Adipose tissue (tissue), 3 donors: ENCODE results near the gene CENPE. TPM values are rescaled to one million over a fixed set of nuclear protein-coding genes. Genes with fewer than 3 reads are reported as not detected.

Experiments used
- H3K27ac ChIP-seq: one replicate; pipeline ENCODE4 v1.5.1; 2013; ENCODE audit warnings: low read depth, low read length
- WGBS, 3 donors: extraction: QIAGEN DNeasy Blood & Tissue Kit; methylation state at CpG; one replicate each; pipeline ENCODE4 v1.1.7; 2013; 5-methylcytosine and 5-hydroxymethylcytosine counted together
- polyA plus RNA-seq, 3 donors: library from polyadenylated mRNA; stranded (reverse); fragments of 200-250 nt; gene quantifications; one replicate each; pipeline ENCODE4 v1.2.3, GENCODE V29; 2013
- donor health status: healthy with polysubstance abuse.
- donor health status: Bipolar disorder and iron deficiency.
- donor health status: healthy.

CENPE gene
- polyA plus RNA-seq, 3 donors = 0.10 to 0.45 (median 0.16) TPM

DNA sequence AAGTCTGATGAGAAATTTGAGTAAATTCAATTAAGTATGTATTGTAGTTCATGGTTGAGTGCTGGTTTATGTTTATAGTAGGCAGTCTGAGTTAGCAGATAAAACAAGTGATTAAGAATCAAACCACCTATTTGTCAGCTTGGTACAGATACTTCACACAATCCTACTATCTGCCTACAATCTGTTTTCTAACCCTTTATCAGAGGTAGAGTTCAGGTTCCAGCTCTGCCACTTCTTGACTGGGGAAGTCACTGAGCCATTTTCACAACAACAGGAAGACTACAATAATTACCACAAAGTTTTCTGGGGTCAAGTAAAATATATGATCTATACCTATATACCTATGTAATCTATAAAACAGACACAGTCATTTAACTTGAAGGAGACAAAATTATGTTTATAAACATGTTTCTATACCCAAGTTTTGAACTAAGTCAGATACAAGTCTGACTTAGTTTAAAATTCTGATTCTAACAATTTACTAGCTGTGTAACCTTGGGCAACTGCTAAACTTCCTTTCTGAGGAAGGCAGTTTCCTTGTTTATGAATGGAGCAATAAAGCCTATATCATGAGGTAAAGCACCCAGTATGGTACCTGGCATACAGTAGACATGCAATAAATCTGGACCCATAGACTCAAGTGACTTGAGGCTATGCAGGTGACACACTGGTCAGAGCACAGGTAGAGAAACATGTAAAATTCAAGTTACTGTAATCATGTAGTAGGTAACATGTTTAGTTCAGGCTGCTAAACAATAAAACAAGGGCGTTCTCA, 61.3 kb downstream of the CENPE start:
- 43 to 100% (median 43%) methylated on average over 1 of the region's 1 CpG for WGBS, 3 donors
- no peak overlapping the region for H3K27ac ChIP-seq

DNA sequence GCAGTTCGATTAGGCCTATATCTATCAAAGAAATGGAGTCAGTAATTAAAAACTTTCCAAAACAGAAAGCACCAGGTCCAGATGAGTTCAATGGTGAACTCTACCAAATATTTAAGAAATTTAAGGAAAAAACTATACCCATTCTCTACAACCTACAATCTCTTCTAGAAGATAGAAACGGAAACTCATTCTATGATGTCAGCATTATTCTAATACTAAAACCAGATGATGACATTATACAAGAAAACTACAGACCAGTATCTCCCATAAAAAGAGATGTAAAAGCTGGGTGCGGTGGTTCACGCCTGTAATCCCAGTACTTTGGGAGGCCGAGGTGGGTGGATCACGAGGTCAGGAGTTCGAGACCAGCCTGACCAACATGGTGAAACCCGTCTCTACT, 69.0 kb downstream of the CENPE start:
- 89 to 97% (median 91%) methylated on average over 8 of the region's 8 CpGs for WGBS, 3 donors
- H3K27ac ChIP-seq = no peak overlapping the region

DNA sequence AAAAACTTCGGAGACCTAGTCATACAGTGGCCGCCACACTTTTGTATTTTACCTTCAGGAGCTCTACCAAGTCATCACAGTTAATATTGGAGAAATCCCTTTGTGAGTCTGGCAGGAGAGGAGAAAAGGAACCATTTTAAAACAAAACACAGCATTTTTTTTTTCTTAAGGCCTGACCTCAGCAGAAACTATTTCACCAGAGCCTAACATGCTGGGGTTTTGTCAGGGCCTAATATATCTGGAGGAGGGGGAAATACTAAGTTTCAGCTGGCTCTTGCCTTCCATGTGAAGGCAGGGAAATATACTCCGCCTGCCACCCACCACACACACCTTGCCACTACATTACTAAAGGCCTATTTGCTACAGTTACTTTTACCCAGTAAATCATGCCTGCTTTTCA, 72.0 kb downstream of the CENPE start:
- H3K27ac ChIP-seq = no peak overlapping the region
- WGBS, 3 donors = 95% methylated on average over 3 of the region's 3 CpGs

DNA sequence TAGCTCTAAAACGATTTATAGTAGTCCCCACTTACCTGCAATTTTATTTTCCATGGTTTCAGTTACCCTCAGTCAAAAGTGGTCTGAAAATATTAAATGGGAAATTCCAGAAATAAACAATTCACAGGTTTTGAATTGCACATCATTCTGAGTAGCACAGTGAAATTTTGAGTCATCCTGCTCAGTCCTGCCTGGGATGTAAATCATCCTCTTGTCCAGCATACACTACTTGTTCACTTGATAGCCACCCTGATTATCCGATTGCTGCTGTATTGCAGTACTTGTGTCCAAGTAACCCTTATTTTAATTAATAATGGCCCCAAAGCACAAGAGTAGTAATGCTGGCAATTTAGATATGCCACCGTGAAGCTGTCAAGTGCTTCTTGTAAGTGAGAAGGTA, 75.0 kb downstream of the CENPE start:
- H3K27ac ChIP-seq = no peak overlapping the region
- WGBS, 3 donors = 76 to 94% (median 77%) methylated on average over 3 of the region's 3 CpGs

DNA sequence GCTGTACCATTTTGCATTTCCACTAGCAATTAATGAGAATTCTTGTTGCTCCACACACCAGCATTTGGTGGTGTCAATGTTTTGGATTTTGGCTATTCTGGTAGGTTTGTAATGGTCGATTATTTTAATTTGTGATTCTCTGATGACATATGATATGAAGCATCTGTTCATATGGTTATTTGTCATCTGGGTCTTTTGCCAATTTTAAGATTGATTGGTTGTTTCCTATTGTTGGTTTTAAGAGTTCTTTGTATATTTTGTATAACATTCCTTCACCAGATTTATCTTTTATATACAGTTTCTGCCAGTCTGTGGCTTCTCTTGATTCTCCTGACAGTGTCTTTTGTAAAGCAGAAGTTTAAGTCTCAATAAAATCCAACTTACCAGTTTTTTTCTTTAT, 80.0 kb downstream of the CENPE start:
- H3K27ac ChIP-seq = no peak overlapping the region
- WGBS, 3 donors = 80 to 91% (median 81%) methylated on average over 1 of the region's 1 CpG

DNA sequence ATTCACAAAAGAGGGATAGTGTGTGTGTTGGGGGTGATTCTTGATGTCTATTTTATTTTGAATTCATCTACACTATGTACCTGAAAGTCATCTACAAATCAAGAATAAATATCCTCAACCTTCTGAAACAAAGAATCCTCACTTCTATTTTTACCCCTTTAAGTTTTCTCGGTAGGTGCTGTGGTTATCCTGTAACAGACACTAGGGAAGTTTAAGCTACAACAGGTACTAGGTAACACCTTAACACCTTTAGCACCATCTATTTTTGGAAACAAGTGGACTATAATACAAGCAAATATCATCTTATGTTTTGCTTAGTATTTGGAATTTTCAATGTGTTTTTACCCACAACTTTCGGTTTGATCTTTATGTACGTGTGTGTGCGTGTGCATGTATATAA, 86.5 kb downstream of the CENPE start:
- no peak overlapping the region for H3K27ac ChIP-seq
- 75 to 98% (median 85%) methylated on average over 4 of the region's 4 CpGs for WGBS, 3 donors

DNA sequence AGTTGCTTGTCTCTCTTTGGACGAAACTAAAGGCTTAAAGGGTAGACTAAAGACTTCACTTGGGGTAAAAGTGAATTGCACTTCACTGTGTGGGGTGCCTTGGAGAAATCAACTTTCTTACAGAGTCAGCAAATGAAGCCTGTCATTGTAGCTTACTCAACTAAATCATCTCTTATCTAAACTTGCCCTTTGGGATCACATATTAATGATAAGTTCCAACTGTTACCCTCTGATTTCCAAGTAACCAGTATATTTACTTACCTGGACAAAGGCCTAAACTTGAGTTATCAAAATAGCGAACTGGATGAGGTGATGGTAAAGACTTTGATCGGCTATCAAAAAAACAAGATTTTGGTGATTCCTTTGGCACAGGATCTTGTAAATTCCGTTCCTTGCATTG, 89.6 kb downstream of the CENPE start:
- WGBS, 3 donors = 78 to 94% (median 83%) methylated on average over 4 of the region's 4 CpGs
- H3K27ac ChIP-seq = no peak overlapping the region

DNA sequence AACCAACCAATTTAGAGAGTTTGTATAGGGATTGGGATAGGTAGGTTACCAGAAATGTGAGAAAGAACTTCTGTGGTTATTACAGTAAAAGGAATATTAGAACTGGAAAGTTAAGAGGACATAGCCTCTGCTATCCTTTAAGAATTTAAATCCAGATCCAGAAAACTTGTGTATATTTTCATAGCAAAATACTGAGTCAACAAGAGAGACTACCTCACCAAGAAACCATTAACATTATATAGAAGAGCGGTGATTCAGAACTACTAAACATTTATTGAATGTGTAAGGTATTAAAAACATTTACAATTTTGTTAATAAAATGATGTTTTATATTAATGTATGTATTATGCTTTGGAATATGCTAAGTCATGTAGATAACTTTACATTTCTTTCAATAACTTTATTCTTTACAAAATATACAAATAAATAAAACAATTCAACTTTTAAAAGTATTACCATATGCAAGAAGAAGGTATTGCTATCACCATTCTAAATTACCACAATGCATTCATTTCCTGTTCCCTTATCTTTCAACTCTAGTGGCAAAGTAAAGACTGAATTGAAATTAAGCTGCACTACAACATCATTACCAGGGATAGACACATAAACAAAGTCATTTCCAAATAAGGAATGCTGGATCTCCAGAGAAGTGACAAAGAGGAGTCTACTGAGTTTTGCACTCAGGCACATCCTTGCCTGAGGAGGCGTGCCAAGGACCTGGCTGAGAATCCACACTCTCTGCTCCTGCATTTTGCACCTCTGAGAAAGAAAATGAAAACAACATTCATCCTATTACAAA, 92.4 kb downstream of the CENPE start:
- no peak overlapping the region for H3K27ac ChIP-seq
- WGBS, 3 donors = 94 to 97% (median 97%) methylated on average over 2 of the region's 2 CpGs

DNA sequence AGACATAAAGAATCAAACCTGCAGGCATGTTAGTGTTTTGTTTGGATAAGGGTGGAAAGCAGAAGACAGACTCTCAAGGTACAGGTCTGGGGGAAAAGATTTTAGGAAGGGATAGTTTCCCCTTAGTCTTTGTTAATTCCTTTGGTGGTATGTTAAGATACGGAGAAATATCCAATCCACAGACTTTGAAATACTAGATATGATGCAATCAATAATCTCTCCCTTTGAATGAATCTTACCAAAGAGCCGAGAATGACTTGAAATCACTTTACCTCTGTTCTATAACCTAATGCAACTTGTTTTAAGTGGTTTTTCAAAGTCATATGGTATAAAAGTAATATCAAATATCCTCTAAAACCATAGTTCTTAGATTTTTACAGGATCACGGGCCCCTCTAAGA, 93.3 kb downstream of the CENPE start:
- H3K27ac ChIP-seq = no peak overlapping the region
- 79 to 93% (median 82%) methylated on average over 3 of the region's 3 CpGs for WGBS, 3 donors

DNA sequence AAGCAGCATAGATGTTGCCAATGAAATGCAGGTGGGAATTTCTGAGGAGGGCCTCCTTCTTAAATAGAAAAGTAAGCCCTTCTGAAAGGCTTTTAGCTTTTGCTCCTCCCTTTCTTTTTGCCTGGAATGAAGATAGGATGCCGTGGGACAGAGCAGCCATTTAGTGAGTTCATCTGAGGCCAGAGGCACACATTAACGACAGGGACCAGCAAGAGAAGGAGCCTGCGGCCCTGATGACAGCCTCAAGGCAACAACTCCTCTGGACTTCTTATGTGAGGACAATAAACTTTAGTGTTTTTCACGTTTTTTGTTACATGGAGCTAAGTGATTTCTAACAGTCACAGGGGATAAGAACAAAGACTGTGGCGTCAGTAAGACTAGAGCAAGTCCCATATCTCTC, 97.5 kb downstream of the CENPE start:
- no peak overlapping the region for H3K27ac ChIP-seq
- WGBS, 3 donors = 58 to 66% (median 66%) methylated on average over 5 of the region's 5 CpGs

DNA sequence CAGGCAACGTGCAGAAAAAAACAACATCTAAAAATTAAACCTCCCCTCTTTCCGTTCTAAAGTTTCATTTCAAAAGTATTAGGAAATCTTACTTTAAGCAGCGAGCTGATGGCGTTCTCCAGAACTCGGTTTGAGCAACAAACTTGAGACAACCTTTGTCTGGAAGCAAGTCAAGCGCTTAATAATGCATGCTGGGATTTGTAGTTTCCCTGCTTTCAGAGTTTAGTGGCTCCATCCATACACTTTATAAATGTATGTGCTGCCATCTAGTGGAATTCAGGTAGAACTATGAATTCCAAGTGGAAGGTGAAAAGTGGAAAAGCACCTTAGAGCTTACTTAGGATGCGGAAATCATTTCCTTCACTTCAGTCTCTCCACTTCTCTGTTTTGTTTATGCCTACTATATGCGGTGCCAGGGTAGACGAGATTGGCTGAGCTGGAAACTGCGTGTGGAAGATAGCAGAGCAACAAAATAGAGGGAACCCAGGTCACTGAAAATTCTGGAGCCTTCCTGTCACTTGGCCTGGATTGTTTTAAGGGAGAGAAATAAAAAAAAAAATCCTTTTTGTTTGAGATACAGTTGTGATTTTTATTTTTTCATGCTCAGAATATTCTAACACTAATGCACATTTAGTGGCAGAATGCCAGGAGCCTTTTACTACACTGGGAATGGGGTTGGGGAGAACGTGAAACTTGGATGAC, 98.3 kb downstream of the CENPE start, which contains the start of gene BDH2:
Gene BDH2 (minus strand): TSS at position 144 of the 702 bp plus-strand sequence. CDS start 3,580 bp downstream, outside the sequence.
- no peak within 1 kb of the TSS for H3K27ac ChIP-seq
- 9 to 11% (median 11%) methylated on average over 11 of the region's 11 CpGs for WGBS, 3 donors

DNA sequence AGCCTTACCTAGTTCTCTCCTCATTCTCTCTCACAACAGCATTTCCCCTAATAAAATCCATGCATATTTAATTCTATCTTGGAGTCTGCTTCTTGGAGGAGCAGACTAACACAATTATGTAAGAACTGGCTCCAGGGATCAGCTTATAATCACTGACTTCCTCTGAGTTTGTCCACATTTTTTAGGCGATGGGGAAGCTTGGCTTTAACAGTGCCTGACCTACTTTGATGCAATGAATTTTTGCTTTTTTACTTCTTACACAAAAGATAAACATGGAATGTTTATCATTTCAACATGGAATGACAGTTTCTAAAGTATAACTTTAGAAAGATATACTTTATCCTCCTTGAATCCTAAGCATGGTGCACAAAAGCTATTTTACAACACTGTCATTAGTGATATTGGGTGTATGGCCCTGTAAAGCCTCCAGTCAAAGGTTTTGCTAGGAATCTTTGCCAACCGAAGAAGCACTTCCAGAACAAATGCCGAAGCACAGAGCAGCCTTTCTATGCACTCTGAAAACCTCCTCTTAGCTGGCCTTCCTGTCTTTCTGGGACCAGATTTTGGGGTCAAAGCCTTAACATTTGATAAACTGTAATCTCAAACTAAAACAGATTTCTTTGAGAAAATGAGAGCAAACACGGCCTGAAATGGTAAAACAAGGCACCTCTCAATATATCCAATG, 99.2 kb downstream of the CENPE start:
- H3K27ac ChIP-seq = no peak overlapping the region
- WGBS, 3 donors = 8 to 18% (median 11%) methylated on average over 4 of the region's 4 CpGs

DNA sequence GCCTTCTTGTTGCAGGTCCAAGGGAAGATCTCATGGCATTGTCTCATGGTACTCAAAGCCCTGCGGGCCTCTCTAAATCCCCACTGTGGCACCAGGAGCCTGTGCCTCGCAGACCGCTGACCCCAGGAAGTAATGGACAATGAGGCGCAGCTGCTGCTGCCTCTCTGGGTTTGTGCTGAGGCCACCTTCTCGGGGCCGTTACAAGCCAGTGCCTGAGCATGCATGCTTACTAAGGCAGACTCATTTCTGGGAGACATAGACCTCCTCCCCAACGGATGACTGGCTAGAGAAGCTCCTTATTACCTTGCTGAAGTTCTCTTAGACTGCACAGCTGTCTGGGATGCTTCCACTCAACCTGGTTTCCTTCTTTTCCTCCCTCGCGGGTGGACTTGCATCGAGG, 99.8 kb downstream of the CENPE start:
- H3K27ac ChIP-seq = no peak overlapping the region
- WGBS, 3 donors = 59 to 84% (median 69%) methylated on average over 10 of the region's 10 CpGs

DNA sequence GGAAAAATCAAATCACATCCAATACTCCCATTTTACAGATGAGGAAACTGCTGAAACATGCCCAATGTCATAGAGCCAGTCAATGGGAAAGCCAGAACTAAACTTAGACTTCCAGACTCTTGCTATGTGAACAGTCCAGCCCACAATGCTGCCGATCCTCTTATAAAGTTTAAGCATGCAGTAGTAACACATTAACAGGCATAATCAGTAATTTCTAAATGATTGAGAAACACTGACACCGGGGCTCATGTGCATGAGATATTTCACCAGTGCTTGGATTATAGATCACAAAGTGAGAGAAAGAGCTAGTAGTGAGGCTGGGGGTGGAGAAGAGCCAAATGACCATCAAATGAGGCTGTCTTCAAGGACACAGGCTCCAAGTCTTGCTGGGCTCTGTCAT, 101.0 kb downstream of the CENPE start:
- no peak overlapping the region for H3K27ac ChIP-seq
- 25 to 92% (median 74%) methylated on average over 2 of the region's 2 CpGs for WGBS, 3 donors

DNA sequence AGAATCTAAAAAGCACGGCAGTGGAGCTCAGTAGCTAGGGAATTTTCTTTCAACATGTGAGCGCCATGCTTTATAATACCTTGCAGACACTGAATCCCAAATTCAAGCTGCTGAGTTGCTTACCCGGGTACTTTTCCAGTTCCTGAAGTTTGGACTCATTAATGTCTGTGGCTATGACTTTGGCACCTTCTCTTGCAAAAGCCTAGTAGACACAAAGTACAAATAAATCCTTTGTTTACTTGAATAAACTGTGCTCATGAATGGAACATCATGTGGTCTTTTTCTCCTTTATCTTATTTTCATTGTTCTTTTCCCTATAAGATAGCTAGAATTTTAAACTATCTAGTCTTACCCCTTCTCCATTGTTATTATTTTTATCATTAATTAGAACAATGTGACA, 103.1 kb downstream of the CENPE start:
- 74 to 94% (median 85%) methylated on average over 3 of the region's 3 CpGs for WGBS, 3 donors
- H3K27ac ChIP-seq = no peak overlapping the region

DNA sequence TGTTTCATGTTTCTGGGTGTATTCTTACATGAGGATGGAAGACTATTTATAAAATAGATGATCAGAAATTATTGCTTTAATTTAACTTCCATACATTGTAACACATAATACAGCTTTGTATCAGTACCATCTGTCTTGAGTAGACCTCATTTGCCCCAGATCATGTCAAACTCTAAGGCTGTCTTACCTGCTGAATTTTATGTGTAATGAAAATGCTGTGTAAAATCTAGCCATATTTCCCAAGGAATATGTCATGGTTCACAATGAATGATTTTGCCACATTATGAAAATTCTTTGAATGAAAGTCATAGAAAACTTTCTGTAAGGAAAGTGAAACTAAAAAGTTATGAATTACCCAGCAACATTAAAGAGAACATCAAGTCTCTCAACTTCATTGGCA, 105.9 kb downstream of the CENPE start:
- H3K27ac ChIP-seq = no peak overlapping the region

DNA sequence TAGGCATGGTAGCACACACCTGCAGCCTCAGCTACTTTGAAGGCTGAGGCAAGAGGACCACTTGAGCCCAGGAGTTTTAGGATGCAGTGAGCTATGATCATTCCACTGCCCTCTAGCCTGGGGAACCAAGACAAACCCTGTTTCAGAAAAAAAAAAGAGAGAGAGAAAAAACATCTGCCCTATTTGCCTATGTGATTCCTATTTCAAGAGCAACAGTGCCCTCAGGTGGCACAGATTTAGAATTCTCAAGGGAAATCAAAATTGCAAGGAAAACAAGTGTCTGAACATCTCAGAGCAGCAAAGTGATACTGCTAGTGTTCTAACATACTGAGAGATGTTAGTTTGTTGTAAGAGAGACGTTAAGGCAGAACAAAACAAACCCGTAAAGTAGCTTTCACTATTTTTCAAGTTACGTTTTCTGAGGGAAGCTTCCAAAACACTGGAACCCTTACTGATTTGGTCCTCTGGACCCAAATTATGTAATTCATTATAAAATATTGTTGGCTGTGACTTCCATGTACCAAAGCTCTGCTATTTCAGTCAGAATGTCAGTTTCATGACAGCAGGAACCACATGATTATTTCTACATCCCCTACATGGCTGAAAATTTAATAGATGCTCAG, 106.4 kb downstream of the CENPE start:
- no peak overlapping the region for H3K27ac ChIP-seq
- WGBS, 3 donors = 51 to 68% (median 65%) methylated on average over 3 of the region's 3 CpGs

DNA sequence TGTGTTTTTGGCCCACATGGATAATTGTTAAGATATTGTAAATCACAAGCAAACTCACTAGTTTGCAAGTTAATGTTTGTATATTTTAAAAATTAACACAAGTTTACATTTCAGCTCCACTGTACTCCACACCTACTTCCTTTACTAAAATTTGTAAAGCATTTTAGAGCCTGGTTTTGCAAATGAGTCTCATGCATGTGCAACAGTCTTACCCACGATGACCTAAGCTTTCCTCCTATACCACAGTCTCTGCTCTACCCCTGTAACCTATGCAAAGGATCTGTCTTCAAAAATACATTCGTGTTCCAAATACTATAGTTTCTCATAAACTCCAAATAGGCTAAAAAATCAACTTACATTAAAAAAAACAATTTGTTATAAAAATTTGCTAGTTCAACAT, 108.7 kb downstream of the CENPE start:
- no peak overlapping the region for H3K27ac ChIP-seq
- WGBS, 3 donors = 75 to 83% (median 78%) methylated on average over 2 of the region's 2 CpGs
